Ascending aorta (tissue), 2 donors: ENCODE data around the gene PITPNM3. TPM values are rescaled to one million over a fixed set of nuclear protein-coding genes. Genes with fewer than 3 reads are reported as not detected.

Experiments
- DNase-seq, 2 donors: peaks; one replicate each; pipeline ENCODE4 v3.0.0-alpha.2; 2019; ENCODE audit warnings: low spot score in 2 of 2
- H3K27ac ChIP-seq, 2 donors: fragments of 200-600 bp; sonication (generic); one replicate each; pipeline ENCODE4 v1.5.1; 2016 to 2017; ENCODE audit warnings: mild to moderate bottlenecking in 1 of 2
- H3K27me3 ChIP-seq: fragments of 200-600 bp; sonication (generic); one replicate; pipeline ENCODE4 v1.5.1; 2017
- H3K36me3 ChIP-seq, 2 donors: fragments of 200-600 bp; sonication (generic); one replicate each; pipeline ENCODE4 v1.5.1; 2016
- H3K4me1 ChIP-seq, 2 donors: fragments of 200-600 bp; sonication (generic); one replicate each; pipeline ENCODE4 v1.5.1; 2016 to 2017; ENCODE audit warnings: mild to moderate bottlenecking in 1 of 2
- H3K4me3 ChIP-seq, 2 donors: fragments of 200-600 bp; sonication (generic); one replicate each; pipeline ENCODE4 v1.5.1; 2016 to 2017; ENCODE audit warnings: mild to moderate bottlenecking in 1 of 2
- H3K9me3 ChIP-seq, 2 donors: fragments of 200-600 bp; sonication (generic); one replicate each; pipeline ENCODE4 v1.5.1; 2016
- intact Hi-C: fragments of 100-400 bp; cut with DNase I; formaldehyde crosslinking; loops from one replicate; pipeline ENCODE4 v1.15.1; 2023
- total RNA-seq: library from RNA; depleted of rRNA; stranded (reverse); fragments of >200 nt; gene quantifications from one replicate; pipeline ENCODE4 v1.1.0, GENCODE V29; 2016
- TF ChIP-seq, protein P1 (sequence below), 3 experiments: fragments of 200-600 bp in 2 of 3; fragments of 450-650 bp in 1 of 3; sonication (generic) in 2 of 3; IDR thresholded peaks; one replicate each; pipeline ENCODE4 v1.5.1; 2016 to 2019; ENCODE audit warnings: antibody characterized with exemption in 3 of 3, mild to moderate bottlenecking in 1 of 3, moderate library complexity in 1 of 3

PITPNM3 gene
- total RNA-seq, 1 donor from 2014 or later: 10.4 TPM

DNA sequence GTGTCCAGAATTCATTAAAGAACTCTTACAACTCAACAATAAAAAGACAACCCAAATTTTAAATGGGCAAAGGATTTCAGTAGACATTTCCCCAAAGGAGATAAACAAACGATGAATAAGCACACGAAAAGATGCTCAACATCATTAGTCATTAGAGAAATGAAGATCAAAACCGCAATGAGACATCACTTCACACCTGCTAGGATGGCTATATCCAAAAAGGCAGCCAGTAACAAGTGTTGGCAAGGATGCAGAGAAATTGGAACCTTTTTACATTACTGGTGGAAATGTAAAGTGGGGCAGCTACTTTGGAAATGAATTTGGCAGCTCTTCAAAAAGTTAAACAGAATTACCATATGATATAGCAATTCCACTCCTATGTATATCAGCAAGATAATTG is 42.0 kb downstream of the PITPNM3 start:
- H3K36me3 ChIP-seq: no peaks in the 10 kb centered on the region
- intact Hi-C loops: no loop called here
- TF ChIP-seq, protein P1, sequence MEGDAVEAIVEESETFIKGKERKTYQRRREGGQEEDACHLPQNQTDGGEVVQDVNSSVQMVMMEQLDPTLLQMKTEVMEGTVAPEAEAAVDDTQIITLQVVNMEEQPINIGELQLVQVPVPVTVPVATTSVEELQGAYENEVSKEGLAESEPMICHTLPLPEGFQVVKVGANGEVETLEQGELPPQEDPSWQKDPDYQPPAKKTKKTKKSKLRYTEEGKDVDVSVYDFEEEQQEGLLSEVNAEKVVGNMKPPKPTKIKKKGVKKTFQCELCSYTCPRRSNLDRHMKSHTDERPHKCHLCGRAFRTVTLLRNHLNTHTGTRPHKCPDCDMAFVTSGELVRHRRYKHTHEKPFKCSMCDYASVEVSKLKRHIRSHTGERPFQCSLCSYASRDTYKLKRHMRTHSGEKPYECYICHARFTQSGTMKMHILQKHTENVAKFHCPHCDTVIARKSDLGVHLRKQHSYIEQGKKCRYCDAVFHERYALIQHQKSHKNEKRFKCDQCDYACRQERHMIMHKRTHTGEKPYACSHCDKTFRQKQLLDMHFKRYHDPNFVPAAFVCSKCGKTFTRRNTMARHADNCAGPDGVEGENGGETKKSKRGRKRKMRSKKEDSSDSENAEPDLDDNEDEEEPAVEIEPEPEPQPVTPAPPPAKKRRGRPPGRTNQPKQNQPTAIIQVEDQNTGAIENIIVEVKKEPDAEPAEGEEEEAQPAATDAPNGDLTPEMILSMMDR (IDR thresholded peaks at IDR 0.05): no peak
- no peaks in the 10 kb centered on the region for H3K4me1 ChIP-seq
- no peak overlapping the region for H3K27ac ChIP-seq
- no peak for DNase-seq
- no peaks in the 10 kb centered on the region for H3K9me3 ChIP-seq
- no peaks in the 10 kb centered on the region for H3K27me3 ChIP-seq
- H3K4me3 ChIP-seq: no peak overlapping the region

DNA sequence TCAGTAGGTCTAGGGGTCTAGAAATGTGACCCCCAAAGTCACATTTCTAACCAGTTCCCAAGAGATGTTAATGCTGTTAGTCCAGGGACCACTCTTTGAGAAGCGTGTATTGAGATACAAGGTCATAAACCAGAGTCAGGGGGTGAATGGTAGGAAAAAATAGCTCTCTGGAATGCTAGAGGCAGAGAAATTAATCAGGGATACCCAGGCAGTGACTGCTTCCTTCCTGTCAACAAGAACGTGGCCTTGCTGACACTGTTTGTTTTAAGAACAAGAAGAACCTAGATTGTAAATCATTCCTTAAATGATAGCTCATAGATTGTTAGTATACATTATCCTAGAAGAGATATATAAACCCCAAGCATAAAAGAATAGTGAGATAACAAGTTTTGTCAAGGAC is 43.8 kb downstream of the PITPNM3 start:
- Histone ChIP-seq H3K4me1 (no peaks in the 10 kb centered on the region), H3K4me3 (no peak overlapping the region), H3K9me3 (no peaks in the 10 kb centered on the region), H3K27ac (no peak overlapping the region), H3K36me3 (no peaks in the 10 kb centered on the region), H3K27me3 (no peaks in the 10 kb centered on the region)
- DNase-seq: no peak
- TF ChIP-seq, protein P1 (IDR thresholded peaks at IDR 0.05): no peak
- intact Hi-C loops: no loop called here

DNA sequence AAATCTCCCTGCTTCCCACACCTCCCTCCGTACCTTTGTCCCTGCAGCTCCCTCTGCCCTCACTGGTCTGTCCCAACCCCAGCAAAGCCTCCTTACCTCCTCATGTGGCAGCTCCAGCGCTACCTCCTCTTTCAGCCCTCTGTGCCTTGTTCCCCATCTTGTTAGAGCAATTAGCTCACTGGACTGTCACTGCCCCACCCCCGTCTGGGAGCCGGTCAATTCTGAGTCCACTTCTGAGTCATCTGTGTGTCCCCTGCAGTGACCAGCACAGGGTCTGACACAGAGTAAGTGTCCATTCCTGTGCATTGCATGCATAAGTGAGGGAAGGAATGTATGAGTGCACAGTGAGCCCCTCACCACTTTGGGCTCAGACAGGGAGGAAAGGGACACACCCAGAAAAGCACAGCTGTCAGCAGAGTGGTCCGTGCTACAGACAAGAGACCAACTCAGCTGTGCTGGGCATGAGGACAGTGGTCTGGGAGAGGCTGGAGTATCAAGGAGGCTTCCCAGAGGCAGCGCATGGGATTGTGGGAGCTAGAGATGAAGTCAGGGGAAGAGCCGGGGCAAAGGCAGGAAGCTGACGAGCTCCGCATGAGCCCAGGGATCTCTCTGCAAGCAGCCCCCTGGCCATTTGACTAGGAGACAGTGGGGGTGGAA is 45.9 kb downstream of the PITPNM3 start:
- no peak for DNase-seq
- intact Hi-C loops: no loop called here
- Histone ChIP-seq H3K4me1 (no peaks in the 10 kb centered on the region), H3K36me3 (no peaks in the 10 kb centered on the region), H3K27me3 (no peaks in the 10 kb centered on the region), H3K9me3 (no peaks in the 10 kb centered on the region), H3K27ac (no peak overlapping the region), H3K4me3 (no peak overlapping the region)
- TF ChIP-seq, protein P1 (IDR thresholded peaks at IDR 0.05): no peak

DNA sequence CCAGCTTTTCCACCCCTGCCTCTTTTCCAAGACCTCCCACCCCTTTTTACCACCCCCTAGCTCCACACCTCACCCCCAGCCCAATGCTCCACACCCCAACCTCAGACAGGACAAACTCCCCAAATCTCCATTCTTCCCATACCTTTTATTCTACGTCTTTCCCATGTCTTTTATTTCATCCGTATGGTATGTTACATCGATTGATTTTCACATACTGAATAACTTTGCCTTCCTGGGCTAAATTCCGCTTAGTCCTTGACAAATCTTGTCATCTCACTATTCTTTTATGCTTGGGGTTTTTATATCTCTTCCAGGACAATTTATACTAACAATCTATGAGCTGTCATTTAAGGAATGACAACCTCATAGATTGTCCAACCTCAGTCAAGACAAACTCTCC is 46.4 kb downstream of the PITPNM3 start:
- Histone ChIP-seq H3K27ac (peak overlapping the region in 1 of 2 donors; percentile 32), H3K27me3 (no peaks in the 10 kb centered on the region), H3K36me3 (no peaks in the 10 kb centered on the region), H3K4me3 (no peak overlapping the region), H3K4me1 (no peaks in the 10 kb centered on the region), H3K9me3 (no peaks in the 10 kb centered on the region)
- DNase-seq: no peak
- intact Hi-C loops: no loop called here
- TF ChIP-seq, protein P1 (IDR thresholded peaks at IDR 0.05): no peak

DNA sequence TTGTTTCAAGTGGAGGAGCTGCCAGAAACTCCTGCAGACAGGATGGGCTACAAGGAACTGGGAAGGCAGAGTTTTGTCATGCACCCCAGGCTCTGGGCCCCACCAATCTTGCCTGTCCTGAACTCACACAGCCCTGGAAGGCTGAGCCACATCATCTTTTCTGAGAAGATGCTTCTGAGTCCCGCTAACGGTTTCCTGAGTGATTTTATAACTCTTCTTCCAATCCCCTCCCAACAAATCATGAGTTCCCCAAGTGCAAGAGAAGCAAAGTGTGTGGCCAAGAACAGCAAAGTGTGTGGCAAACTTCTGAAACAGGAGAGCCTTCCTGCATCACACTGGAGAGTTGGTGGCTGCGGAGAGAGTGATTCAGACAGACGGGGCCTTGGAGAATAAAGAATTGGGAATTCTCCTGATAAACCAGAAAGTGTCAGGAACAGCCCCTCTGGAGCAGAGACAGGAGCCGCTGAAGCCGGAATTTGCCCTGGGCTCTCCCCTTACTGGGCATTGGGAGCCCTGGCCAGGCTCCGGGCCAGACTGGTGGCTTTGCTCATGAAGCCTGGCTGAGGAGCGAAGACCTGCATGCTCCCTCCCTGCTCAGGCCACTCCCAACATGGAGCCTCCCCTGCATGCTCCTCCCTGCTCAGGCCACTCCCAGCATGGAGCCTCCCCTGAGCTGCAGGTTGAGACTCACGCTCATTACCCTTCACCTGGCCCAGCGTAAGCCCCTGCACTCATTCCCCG is 47.2 kb downstream of the PITPNM3 start:
- H3K27me3 ChIP-seq: no peaks in the 10 kb centered on the region
- H3K9me3 ChIP-seq: no peaks in the 10 kb centered on the region
- no peaks in the 10 kb centered on the region for H3K4me1 ChIP-seq
- peak overlapping the region in 1 of 2 donors; percentile 32 for H3K27ac ChIP-seq
- no peaks in the 10 kb centered on the region for H3K36me3 ChIP-seq
- intact Hi-C loops: no loop called here
- TF ChIP-seq, protein P1 (IDR thresholded peaks at IDR 0.05): no peak
- DNase-seq: no peak
- H3K4me3 ChIP-seq: no peak overlapping the region
